Islet of Langerhans (tissue), 1 donor: Measurements from ENCODE around the gene DLK1.

ENCODE experiments used
- FAIRE-seq: peaks from one replicate; lab custom pipeline; 2011; peaks lifted over from hg19 to GRCh38; lab: Jason Lieb, UNC

DLK1 gene

DNA sequence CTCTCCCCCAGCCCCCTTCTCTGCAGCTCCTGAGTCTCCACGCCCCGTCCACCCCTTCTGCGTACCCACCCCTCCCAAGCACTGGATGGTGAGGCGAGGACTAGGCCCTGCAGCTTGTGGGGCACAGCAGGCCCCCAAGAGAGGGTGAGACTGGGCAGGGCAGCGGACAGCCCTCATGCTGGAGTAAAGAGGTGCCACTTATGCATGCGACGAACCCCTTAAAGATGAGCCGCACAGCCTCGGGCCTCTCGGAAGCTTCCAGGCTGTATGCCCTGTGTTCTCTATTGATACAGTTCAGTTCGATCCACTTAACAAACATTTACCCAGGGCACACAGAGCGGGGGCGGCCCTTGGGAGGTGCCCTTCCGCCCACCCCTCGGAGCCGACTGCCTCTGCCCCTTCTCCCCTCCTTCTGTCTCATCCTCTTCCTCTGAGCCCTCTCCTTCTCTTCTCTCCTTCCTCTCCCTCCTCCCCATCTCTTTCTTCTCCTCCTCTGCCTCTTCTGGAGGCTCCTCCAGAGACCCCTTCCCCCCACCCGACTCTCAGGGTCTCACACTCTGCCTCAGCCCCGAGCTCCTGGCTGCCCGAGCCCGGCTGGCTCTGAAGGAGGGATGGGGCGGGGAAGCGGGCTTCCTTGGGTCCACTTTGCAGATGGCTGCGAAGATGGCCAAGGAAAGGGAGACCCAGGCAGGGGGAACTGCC lies 32.7 kb upstream of the DLK1 start:
- no peak for FAIRE-seq

- FAIRE-seq = no peak
Measured at GRCh38 chr14:100694579-100695422, 31.9 kb upstream of the DLK1 start.

DNA sequence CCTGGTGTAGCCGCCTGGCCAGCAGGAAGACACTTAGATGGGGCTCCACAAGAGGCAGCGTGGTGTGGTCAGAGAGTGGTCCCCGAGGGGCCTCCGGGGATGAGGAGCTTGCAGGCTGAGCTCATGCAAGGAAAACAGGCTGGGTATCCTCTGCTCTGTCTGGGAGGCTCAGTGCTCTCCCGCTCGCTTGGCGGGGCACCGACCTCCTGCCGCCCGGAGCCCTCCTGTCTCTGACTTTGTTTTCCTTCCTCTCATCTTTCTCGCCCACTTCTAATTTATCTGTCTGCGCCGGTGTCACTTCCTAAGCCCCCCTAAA lies 31.3 kb upstream of the DLK1 start:
- FAIRE-seq = no peak

- FAIRE-seq = no peak
Measured at GRCh38 chr14:100696008-100696407, 30.7 kb upstream of the DLK1 start.

- FAIRE-seq = no peak
Measured at GRCh38 chr14:100696590-100696989, 30.1 kb upstream of the DLK1 start.

- FAIRE-seq = no peak
Measured at GRCh38 chr14:100698066-100698465, 28.6 kb upstream of the DLK1 start.

GRCh38 chr14:100698666-100699448 lies 27.8 kb upstream of the DLK1 start:
- FAIRE-seq = no peak

GRCh38 chr14:100701314-100701713 lies 25.4 kb upstream of the DLK1 start:
- no peak for FAIRE-seq

- FAIRE-seq = no peak
Measured at GRCh38 chr14:100702590-100702989, 24.1 kb upstream of the DLK1 start.

DNA sequence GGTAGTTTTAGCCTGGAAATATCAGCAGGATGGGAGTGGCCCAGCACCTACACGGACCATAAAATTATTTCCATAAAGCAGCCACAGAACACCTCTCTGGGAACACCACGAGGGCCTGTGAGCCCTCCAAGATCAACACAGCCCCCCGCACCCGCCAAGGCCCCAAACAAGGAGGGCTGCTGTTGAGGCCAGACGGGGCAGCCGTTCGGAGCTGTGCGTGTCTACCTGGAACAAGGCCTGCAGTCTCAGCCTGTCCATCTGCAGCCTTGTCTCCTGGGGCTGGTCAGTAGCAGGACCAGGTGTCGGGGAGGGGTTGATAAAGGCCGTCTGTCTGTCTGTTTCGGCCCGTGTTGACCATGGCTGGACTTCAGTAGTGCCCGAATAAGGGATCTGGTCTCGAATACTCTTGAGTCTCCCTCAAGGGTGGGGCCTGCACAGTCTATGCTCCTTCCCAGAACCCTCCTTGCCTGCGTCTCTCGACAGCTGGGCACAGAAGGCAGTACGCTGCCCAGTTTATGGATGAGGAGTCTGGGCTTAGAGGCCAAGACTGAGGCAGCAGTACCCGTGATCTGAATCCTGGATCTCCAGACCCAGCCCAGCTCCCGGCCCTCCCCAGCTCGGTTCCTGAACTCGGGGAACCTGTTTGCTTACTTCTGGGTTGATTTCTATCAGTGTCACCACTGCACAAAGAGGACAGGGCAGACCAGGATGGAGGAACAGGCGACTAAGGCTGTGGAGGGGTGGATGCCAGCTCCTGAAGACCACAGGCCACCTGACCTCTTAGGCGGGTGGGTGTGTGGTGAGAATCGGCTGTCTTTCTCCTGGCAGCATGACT lies 23.1 kb upstream of the DLK1 start:
- FAIRE-seq = no peak

GRCh38 chr14:100706200-100706599 lies 20.5 kb upstream of the DLK1 start:
- FAIRE-seq = no peak

- FAIRE-seq = no peak
Measured at GRCh38 chr14:100706860-100707259, 19.8 kb upstream of the DLK1 start.

DNA sequence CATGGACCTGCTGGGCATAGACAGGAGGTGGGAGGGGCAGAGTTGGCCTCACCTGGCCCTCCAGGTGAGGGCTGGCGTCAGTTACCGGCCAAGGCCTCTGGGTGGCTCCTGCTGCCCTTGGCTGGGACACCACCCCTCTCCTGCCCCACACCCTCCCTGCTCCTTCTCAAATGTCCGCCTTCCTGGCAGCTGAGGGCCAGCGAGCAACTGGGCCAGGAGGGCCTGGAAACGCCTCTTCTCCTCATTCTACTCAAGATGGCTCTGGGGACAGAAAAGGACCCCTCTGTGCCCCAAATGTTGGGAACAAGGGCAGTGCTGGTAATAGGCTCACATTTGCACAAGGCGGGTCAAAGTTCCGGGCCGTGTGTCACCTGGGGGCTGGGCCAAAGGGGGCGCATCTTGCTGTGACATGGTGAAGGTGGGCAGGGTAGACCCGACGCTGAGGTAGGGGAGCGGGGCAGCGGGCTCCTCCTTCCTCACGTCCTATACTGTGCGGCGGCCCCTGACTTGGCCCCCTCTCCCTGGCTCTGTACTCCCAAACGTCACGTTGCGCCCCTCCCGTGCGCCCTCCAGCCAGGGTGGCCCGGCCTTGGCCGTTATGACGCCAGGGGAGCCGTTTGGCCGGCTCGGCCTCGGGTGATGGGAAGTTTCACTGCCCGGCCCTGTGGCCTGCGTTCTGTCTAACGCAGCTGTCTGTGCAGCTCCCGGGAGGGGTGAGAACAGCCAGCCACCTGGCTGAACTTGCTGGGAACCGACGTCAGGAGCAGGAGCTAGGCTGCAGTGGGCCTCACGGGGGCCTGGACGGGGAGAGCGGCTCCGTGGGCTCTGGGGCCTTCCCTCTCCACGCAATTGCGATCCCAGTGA lies 18.0 kb upstream of the DLK1 start:
- no peak for FAIRE-seq

- FAIRE-seq = no peak
Measured at GRCh38 chr14:100709289-100710284, 17.1 kb upstream of the DLK1 start.

- FAIRE-seq = no peak
Measured at GRCh38 chr14:100710391-100710790, 16.3 kb upstream of the DLK1 start.

- FAIRE-seq = no peak
Measured at GRCh38 chr14:100710826-100711462, 15.7 kb upstream of the DLK1 start.

GRCh38 chr14:100711493-100711892 lies 15.2 kb upstream of the DLK1 start:
- FAIRE-seq = no peak

DNA sequence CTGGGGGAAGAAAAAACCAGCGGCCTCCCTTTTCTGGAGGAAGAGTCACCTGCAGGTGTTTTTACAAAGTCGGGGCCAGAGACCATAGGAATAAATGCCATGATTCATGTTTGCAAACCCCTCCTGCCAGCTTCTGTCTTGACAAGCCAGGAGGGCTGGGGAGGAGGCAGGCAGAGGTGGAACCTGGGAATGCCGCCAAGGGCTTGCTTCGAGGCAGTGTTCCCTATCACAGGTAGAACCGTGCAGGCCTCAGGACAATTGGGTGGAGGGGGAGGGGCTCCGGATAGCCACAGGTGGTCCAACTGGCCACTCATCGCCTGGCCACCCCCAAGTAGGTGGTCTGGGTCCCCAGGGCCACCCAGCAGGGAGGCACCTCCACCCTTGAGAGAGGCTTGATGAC lies 14.2 kb upstream of the DLK1 start:
- no peak for FAIRE-seq

DNA sequence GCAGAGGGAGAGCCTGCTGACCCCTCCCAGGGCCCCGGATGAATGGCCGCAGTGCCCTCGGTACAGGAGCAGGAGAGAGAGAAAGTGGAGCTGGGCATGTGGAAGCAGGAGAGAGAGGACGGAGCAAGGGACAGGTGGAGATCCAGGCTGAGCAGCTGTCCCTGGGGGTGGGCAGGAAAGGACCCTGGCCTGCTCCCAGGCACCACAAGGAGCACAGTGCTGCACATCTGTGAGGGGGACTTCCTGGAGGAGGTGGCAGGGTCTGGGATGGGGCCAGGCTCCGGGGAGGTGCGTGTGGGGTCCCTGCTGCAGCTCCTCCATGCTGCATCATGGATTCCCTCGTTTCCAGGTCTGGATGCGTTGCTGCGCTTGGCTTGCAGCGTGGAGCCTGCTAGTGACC lies 13.0 kb upstream of the DLK1 start:
- FAIRE-seq = no peak
